Dermis microvascular lymphatic vessel endothelial cell (primary cell): Measurements from ENCODE around the gene ERAP2. TPM values are rescaled to one million over a fixed set of nuclear protein-coding genes. Genes with fewer than 3 reads are reported as not detected.
"Not testable (repeated sequence)": the region's sequence is repeated elsewhere in the genome, so short reads cannot be mapped to it uniquely, and the experiment has no call there.

Experiments
- DNase-seq, 2 donors: peaks; one replicate each; pipeline versions ENCODE4 v3.0.0 to v3.0.0-alpha.2; 2010; ENCODE audit warnings: low read depth in 2 of 2
- total RNA-seq: library from RNA; depleted of rRNA; stranded (reverse); fragments of >200 nt; gene quantifications from 2 replicates; pipeline ENCODE4 v1.2.1, GENCODE V29; 2014

The ERAP2 gene, protein sequence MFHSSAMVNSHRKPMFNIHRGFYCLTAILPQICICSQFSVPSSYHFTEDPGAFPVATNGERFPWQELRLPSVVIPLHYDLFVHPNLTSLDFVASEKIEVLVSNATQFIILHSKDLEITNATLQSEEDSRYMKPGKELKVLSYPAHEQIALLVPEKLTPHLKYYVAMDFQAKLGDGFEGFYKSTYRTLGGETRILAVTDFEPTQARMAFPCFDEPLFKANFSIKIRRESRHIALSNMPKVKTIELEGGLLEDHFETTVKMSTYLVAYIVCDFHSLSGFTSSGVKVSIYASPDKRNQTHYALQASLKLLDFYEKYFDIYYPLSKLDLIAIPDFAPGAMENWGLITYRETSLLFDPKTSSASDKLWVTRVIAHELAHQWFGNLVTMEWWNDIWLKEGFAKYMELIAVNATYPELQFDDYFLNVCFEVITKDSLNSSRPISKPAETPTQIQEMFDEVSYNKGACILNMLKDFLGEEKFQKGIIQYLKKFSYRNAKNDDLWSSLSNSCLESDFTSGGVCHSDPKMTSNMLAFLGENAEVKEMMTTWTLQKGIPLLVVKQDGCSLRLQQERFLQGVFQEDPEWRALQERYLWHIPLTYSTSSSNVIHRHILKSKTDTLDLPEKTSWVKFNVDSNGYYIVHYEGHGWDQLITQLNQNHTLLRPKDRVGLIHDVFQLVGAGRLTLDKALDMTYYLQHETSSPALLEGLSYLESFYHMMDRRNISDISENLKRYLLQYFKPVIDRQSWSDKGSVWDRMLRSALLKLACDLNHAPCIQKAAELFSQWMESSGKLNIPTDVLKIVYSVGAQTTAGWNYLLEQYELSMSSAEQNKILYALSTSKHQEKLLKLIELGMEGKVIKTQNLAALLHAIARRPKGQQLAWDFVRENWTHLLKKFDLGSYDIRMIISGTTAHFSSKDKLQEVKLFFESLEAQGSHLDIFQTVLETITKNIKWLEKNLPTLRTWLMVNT
- 3.9 and 4.9 TPM in 2 replicates for total RNA-seq

DNA sequence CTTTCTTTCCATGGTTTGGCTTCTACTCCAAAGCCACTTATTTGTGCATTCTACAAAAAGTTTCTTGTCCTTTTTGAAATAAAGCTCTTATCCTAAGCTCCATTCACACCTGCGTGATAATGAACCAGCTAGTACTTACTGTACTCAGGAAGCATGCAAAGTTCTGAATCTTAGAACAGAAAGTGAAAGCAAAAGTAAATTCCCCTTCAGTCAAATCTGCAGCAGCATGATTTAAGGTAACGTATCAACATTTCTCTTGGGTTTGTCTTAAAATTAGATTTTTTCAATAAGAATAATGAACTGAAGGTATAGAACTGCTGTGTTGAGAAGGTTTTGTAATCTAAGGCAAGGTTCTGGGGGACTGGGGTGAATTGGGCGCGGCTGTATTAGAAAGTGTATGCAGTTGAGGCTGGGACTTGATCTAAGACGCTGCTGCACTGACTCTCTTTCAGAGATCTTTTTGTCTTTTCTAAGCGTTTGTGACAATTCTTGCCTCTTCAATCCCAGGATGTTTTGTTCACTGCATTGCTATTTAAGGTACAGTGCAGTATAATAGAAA, at the start of gene ERAP2:
TSS of gene ERAP2 (plus strand) at position 209 of the 559 bp plus-strand sequence. CDS start 3,186 bp downstream, outside the sequence.
- peak; percentile 46 to 61 for DNase-seq

DNA sequence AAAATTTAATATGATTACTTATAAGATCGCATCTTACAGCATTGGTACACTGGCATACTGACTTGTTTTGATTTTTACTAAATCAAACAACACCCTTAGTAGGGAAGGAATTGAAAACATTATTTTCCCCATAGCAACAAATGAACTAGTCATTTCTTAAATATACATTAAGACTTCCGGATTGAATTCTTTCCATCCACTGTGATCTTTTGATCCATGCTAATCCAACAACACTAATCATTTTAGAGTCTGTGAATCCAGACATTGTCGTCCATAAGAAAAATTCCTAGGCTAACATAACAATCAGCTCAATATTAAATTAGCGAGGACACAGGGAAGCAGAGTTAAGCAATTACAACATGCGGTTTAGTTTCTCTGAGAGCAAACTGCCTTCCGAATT, 47.0 kb upstream of the ERAP2 start:
- peak in 1 of 2 donors; percentile 46 for DNase-seq

DNA sequence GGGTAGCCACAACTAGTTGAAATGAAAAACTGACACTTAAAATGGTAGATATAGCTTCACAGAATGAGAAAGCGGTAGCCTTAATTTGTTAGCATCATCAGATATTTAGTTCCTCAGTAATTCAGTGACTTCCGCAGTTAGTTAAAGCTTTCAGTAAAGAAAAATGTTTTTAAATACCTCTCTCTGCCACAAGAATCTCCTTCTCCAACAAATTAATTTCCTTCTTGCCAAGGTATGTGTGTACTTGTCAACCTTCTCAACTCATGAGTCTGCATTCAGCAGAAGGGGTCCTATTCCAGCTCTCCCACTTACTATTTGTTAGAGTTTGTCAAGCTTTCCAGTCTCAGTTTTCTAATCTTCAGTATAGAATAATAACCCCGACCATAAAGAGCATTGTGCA, 42.3 kb upstream of the ERAP2 start:
- DNase-seq: no peak

DNA sequence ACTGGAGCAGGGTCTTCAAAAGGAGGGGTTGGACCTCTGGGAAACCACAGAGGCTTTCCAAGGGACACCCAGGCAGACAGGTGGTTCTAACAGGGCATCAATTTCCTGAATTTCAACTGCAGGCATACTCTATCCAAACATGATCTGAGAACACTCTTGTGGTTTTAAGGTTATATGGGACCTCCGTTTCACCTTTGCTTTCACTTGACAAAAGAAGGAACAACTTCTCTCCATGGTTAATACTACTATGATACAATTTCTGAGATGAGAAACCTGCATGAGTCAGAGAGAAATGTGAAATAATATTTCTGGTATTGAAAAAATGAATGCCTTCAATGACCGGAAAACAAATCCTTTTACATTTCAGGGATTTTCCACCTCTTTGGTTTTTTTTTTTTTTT, 40.5 kb upstream of the ERAP2 start:
- no peak for DNase-seq

DNA sequence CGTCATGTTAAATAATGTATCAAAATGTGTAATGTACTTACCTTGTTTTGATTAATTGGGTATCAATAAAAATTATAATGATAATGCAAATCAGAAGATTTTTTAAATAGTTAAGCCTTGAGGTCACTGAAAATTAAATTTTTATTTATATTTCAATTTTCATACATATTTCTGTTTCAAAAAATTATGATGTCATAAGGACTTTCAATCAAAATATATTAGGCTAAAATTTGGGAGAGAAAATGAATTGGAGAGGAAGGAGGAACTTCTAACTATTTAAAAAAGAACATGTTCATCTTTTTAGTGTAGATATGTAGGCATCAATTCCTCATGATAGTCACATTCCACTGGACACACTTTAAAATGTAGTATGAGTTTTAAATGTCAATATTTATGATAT, 39.5 kb upstream of the ERAP2 start:
- no peak for DNase-seq

DNA sequence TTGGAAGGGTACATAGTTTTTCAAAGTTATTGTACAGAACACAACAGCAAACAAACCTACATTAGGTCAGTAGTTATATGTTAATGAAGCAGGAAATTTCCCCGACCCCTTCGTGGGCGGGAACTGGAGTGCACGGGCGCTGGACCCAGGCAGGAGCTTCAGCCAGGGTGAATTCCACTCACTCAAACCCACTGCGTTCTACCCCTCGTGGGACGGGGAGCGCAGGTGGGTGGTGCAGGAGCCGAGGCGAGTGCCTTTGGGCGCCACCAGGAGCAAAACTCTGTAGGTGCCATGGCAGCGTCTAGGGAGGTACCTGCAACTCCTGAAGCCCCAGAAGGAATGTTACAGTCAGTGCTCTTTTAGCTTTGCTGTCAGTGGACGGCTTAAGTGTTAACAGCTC, 39.0 kb upstream of the ERAP2 start:
- no peak for DNase-seq

DNA sequence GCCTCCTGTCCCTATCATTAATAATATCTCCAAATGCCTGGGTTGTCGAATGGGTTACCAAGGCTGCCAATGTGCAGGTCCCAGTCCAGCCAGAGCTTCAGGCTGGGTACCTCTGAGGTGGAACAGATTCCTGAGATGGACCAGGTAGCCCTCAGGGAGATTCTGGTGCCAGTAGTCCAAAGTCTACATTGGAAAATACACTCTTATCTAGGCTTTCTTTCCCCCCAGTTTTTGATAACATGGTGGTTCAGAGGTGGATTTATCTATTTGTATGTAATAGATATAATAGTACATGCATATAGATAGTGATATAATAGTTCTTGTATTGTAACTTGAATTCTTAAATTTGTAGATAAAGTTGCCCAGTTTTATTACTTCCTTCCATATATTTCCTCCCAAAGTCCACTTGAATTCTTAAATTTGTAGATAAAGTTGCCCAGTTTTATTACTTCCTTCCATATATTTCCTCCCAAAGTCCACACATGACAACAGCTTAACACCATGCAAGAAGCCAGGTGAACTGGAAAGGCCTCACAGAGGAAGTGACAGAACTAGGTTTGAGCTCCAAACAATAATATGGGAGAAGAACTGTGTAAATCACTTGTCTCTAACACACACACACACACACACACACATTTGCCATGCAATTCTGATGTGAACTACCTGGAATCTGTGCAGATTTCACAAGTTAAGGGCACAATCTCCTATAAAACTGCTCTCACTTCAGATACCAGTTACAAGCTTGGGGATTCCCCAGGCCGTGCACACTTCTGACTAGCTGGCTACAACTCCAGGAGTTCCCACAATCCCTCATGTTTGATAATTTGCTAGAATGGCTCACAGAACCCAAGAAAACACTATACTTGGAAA, 37.9 kb upstream of the ERAP2 start:
- peak; percentile 17 to 38 for DNase-seq

DNA sequence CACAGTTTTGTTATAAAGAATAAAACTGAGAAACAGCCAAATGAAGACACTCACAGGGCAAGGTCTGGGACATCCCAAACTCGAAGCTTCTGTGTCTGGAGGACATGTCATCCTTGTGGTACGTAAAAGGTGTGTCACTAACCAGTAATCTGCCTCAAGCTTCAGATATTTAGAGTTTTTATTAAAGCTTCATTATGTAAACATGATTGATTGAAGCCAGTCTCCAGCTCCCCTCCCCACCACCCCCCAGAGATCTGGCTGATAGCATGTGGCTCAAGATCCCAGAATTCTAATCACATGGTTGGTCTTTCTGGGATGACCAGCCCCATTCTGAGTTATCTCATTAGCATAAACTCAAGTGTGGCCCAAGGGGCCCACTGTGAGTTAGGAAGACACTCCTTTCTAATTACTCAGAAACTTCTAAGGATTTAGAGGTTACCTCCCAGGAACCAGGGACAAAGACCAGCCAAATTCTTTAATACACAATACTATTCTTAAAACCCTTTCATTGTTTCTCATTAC, 37.2 kb upstream of the ERAP2 start:
- no peak for DNase-seq

DNA sequence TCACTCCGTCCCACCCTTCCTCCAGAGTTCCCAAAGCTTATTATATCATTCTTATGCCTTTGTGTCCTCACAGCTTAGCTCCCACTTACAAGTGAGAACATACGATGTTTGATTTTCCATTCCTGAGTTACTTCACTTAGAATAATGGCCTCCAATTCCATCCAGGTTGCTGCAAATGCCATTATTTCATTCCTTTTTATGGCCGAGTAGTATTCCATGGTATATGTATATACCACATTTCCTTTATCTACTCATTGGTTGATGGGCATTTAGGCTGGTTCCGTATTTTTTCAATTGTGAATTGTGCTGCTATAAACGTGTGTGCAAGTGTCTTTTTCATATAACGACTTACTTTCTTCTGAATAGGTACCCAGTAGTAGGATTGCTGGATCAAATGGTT, 34.4 kb upstream of the ERAP2 start:
- not testable (repeated sequence) for DNase-seq

DNA sequence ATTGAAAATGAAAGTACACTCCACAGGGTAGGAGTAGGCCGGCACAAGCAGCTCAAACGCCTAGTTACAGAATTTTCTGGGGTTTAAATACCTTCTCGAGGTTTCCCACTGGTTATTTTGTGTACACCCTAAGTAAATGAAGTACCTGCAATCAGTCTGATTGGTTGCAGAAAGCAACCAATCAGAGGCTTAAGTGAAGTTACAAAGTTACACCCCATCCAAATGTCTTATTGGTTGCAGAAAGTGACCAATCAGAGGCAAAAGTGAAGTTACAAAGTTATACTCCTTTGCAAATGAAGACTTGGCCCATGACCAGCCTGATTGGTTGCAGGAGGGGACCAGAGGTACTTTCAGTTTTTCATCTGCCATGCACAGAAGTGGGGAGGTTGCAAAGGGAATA, 33.2 kb upstream of the ERAP2 start:
- DNase-seq: no peak

DNA sequence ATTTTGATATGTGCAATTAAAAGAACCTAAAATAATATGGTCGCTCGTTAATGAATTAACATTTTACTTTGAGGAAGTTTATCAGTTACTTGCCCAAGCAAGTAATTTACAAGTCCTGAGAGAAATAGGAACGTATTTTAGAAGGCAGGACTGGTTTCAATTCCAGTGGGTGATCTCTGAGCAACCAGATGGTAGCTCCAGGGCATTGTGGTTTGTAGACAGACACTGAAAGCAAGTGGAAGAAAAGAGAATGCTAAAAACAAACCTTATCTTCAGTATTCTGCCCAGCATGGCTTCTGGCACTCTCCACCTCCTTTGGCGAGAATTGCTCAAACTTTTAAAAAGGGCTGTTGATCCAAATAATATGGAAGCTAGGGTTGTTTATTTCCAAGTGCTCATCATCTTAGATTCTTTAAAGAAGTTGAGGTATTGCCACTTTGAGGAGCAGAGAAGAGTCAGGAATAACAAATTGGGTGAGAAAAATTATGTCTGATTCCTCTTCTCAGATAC, 31.8 kb upstream of the ERAP2 start:
- DNase-seq: no peak

DNA sequence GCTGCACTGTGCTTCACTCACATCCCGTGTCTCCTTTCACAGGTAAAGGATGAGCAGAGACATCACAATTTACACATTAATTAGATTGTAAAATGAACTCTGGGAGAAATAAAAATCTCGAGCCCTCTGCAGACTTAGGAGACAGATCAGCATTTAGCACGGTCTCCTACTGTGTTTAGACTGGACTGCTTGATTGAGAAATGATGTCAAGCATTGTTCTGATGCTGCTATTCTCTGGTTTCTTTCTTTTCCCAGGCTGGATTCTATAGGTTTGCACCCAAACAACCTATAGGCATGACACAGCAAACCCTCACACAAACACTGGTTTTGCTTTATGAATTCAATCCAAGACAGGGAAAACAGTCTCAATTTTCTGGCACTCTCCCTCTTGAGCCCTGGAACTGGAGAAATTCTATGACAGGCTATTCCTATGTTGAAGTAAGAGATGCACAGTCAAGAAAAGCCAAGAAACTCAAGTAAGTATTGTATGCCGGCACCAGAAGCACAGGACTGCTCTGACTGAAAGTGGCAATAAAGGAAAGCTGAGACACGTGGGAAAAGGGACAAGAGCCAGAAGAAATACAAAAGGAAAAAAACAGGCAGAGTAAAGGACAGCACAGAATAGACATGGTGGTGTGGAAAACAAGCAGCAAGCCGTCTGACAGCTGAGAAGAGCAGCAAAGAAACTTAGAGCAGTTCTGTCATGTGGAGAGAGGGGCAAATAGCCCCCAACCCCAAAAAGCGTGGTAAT, 24.8 kb upstream of the ERAP2 start:
- DNase-seq: no peak

DNA sequence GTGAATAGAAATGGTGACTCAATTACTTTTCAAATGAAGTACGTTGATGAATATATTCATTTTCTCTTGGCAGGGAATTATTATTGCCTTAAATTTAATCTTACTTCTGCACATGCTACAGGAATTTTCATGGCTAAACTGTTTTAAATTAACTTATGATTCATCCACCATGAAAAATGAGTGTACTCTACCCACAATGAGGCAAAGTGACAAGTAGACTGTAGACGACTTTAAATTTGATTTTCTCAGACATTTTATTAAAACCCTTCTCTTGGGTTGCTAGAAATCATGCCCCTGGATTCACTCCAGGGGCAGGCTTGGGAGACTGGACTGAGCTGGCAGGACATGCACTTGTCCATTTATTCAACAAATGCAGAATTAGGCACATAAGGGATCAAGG, 23.5 kb upstream of the ERAP2 start:
- no peak for DNase-seq

DNA sequence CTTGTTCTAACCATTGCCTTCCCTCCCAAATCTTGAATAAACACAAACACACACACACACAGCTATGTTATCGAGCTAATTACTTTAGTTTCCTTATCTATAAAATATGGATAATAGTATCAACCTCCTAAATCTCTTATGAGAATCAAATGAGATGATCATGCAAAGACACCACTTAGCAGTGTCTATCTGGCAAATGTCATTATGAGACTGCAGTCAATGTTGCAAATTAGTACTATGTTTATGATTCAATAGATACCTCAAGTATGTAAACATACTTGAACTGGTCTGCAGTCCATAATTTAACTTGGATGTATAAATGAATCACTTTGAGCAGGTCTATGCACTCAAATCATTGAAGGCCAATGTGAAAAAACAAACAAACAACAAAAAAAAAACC, 22.2 kb upstream of the ERAP2 start:
- DNase-seq: no peak

DNA sequence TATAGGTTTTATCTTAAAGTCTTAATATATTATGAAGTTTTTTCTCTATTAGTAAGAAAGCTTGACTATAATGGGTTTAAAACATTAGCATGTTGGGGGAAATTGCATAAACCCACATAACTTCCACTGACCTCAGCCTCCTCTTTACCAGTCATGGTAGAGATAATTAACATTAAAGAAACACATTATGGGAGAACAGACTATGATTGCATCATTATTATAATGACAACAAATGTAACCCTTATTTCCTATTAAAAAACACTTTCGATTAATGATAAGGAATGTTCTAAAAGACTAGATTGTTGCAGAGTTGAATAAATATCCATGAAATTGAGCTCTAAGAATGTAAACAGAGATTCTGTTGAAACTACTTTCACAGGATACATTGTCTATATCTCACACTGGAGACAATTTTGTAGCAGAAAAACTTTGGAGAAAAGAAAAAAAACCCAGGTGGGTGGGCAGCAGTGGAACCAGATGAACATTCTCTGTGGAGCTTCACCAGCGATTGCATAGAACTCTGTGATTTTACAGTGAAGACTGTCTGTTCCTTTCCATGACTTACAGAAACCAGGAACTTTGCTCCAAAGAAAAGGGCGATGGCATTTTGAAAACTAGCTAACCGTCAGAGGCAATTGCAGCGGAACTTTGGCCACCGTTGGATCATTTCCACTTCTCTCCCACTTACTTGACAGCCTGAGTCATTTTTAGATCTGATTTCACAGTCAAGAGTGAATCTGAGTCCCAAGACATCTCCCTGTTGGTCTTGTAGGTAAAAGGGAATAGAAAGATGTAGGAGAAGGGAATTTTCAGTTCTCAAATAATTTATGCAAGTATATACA, 21.0 kb upstream of the ERAP2 start:
- DNase-seq: no peak

DNA sequence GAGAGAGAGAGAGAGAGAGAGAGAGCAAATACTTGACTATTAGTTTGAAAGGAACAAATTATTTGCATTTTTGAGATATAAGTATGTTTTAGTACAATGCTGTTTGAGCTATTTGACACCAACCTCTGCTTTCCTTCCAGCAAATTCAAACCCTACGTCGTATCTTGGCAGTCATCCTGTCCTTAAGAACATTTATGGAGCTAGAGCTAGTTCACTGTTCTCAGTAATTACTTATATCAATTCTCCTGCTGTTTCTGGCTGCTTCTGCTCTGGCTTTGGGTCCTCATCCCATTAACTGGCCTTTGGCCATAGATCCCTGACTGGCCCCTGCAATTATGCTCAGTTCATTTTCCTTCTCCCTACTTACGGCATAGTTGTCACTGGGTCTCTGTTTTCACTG, 19.9 kb upstream of the ERAP2 start:
- DNase-seq: no peak

DNA sequence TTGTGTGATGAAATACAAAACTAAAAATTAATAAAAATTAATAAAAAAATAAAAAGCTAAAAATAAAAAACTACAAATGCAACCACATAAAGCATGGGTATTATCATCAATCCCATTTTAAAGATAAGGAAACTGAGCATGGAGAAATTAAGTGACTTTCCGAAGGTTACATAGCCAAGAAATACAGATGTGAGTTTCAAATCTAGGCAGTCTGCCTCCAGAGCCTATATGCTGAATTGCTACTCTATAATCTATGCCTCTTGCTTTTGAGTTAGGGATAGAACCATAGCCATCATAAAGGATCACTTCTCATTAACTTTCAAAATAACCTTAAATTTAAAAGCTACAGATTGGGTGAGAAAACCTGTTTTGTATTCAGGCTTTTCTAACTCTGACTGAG, 18.8 kb upstream of the ERAP2 start:
- no peak for DNase-seq

DNA sequence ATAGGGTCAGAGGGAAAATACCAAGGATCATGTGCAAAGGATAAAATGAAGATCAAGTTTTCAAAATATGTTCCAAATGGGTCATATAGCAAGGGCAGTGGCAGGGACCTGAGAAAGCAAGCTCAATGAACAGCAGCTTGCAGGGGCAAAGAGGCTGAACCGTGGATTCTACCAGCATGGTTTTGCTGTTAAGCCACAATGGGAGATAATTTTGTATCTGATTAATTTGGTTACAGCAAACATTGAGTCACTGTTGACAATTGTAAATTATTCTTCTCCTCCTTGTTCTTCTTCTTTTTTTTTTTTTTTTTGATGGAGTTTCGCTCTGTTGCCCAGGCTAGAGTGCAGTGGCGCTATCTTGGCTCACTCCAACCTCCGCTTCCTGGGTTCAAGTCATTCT, 18.4 kb upstream of the ERAP2 start:
- no peak for DNase-seq

DNA sequence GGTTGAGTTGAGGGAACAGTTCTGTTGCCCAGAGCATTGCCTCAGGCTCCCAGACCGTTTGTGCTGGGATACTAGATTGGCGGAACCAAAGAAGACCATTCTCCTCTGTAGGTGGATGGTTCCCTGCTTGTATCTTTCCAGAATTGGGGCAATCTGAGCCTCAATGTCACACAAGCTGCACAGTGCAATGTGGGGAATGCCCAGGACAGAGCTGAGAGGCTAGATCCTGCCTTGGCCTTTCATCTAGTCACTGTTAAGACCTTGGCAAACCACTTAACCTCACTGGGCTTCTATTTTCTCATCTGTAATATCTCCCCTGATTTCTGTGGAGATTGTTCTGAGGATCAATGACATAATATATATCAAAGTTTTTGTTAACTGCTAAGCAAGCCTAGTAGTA, 16.9 kb upstream of the ERAP2 start:
- DNase-seq: no peak
